Naive thymus-derived CD4-positive, alpha-beta T cell (primary cell): ENCODE measurements around the gene RNF114. TPM values are rescaled to one million over a fixed set of nuclear protein-coding genes. Genes with fewer than 3 reads are reported as not detected.
A peak's percentile ranks its signal among the peaks of the same experiment; 100 is the strongest.
"Not testable (repeated sequence)": the region's sequence is repeated elsewhere in the genome, so short reads cannot be mapped to it uniquely, and the experiment has no call there.

Experiments used
- ATAC-seq: fragments of 150-1000 bp; cut with Tn5 transposase; 2 replicates; pipeline ENCODE4 v1.10.0; 2021; ENCODE audit warnings: mild to moderate bottlenecking, moderate library complexity
- CTCF ChIA-PET: fragments of 350-600 bp; sonication (Branson Sonifier 250); formaldehyde crosslinking; loops from one replicate; lab custom pipeline; 2021; ENCODE audit warnings: antibody characterized with exemption; lab: Charles Lee
- POLR2A ChIA-PET: fragments of 350-600 bp; sonication (Branson Sonifier 250); formaldehyde crosslinking; loops from one replicate; lab custom pipeline; 2021; ENCODE audit warnings: antibody characterized with exemption, inconsistent platforms; lab: Charles Lee
- DNase-seq, 9 donors: peaks; one replicate each; pipeline versions ENCODE4 v3.0.0 to v3.0.0-alpha.2; 2020 to 2022; ENCODE audit warnings: mixed read lengths in 1 of 9
- H3K27ac ChIP-seq: one replicate; pipeline ENCODE4 v1.7.0; 2013; ENCODE audit warnings: mild to moderate bottlenecking, low read depth, low read length, moderate library complexity
- H3K27me3 ChIP-seq, 2 donors: one replicate each; pipeline ENCODE4 v1.7.0; 2013; ENCODE audit warnings: low read length in 2 of 2, mild to moderate bottlenecking in 2 of 2, moderate library complexity in 2 of 2; ENCODE audit not compliant: control insufficient read depth in 2 of 2, insufficient read depth in 2 of 2
- H3K36me3 ChIP-seq, 3 experiments: 1 replicate in 2 of 3; 2 replicates in 1 of 3; pipeline ENCODE4 v1.7.0; 2013; ENCODE audit warnings: low read length in 3 of 3, mild to moderate bottlenecking in 3 of 3, moderate library complexity in 1 of 3; ENCODE audit not compliant: insufficient read depth in 3 of 3, control insufficient read depth in 2 of 3
- H3K4me1 ChIP-seq, 2 donors: one replicate each; pipeline ENCODE4 v1.7.0; 2013; ENCODE audit warnings: low read length in 2 of 2, mild to moderate bottlenecking in 2 of 2, moderate library complexity in 1 of 2; ENCODE audit not compliant: control insufficient read depth in 2 of 2, insufficient read depth in 2 of 2
- H3K4me3 ChIP-seq: 2 replicates; pipeline ENCODE4 v1.7.0; 2013; ENCODE audit warnings: mild to moderate bottlenecking, low read length
- H3K9me3 ChIP-seq, 3 experiments: 1 replicate in 2 of 3; 2 replicates in 1 of 3; pipeline ENCODE4 v1.7.0; 2013; ENCODE audit warnings: low read length in 3 of 3; ENCODE audit not compliant: control insufficient read depth in 2 of 3
- H3K27ac Mint-ChIP-seq, 9 donors: one replicate each; pipeline ENCODE4 v1.8.0; 2020 to 2022; ENCODE audit warnings: mixed read lengths in 9 of 9, mild to moderate bottlenecking in 8 of 9, moderate library complexity in 5 of 9, inconsistent platforms in 2 of 9
- H3K27me3 Mint-ChIP-seq, 5 donors: one replicate each; pipeline ENCODE4 v1.8.0; 2021 to 2022; ENCODE audit warnings: mixed read lengths in 5 of 5, mild to moderate bottlenecking in 1 of 5
- H3K36me3 Mint-ChIP-seq, 5 donors: one replicate each; pipeline ENCODE4 v1.8.0; 2020 to 2022; ENCODE audit warnings: mixed read lengths in 5 of 5, mild to moderate bottlenecking in 3 of 5, inconsistent platforms in 1 of 5
- H3K4me1 Mint-ChIP-seq, 7 donors: one replicate each; pipeline ENCODE4 v1.8.0; 2020 to 2022; ENCODE audit warnings: mixed read lengths in 7 of 7, mild to moderate bottlenecking in 3 of 7, inconsistent platforms in 1 of 7
- H3K4me3 Mint-ChIP-seq, 10 donors: one replicate each; pipeline ENCODE4 v1.8.0; 2020 to 2022; ENCODE audit warnings: mild to moderate bottlenecking in 10 of 10, mixed read lengths in 10 of 10, moderate library complexity in 6 of 10, inconsistent platforms in 2 of 10
- H3K9me3 Mint-ChIP-seq, 11 donors: one replicate each; pipeline ENCODE4 v1.8.0; 2020 to 2022; ENCODE audit warnings: mixed read lengths in 11 of 11, mild to moderate bottlenecking in 4 of 11, inconsistent platforms in 1 of 11, moderate library complexity in 1 of 11
- intact Hi-C, 2 donors: fragments of 100-400 bp; cut with micrococcal nuclease; formaldehyde crosslinking; loops; one replicate each; pipeline ENCODE4 v1.15.1; 2023
- polyA plus RNA-seq, 2 donors: library from polyadenylated mRNA; unstranded; fragments of 300-500 nt; fragmentation: Illumina TruSeq; gene quantifications; one replicate each; pipeline ENCODE4 v1.2.3, GENCODE V29; 2021
- total RNA-seq, 6 experiments: library from RNA in 5 of 6; stranded (reverse) in 5 of 6; gene quantifications; 1 replicate in 5 of 6; 2 replicates in 1 of 6; pipeline ENCODE4 v1.2.3 and lab custom pipeline; 2021 to 2026

Gene RNF114
- total and polyA plus RNA-seq, 7 experiments from 2014 or later = 67.1 to 143 (median 106) TPM

DNA sequence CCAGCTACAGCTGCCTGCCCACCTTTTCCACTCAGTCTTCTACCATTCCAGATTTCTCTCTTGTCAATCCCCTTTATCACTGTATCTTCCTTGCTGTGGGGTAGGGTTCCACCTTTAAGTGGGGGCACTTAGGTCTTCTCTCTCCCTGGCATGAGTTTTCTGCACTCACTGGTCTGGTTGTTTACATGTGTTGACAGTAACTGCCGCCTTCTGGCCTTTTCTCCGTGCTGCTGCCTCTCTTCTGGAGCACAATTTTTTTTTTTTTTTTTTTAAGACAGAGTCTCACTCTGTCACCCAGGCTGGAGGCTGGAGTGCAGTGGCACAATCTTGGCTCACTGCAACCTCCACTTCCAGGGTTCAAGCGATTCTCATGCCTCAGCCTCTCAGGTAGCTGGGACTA lies 12.0 kb downstream of the RNF114 start:
- H3K9me3 ChIP-seq = no peaks in the 10 kb centered on the region
- ATAC-seq = no peak
- DNase-seq = no peak
- ChIA-PET CTCF (no interaction called here), POLR2A (no interaction called here)
- H3K4me3 ChIP-seq = no peak overlapping the region
- Mint-ChIP-seq H3K4me1 (peaks cover 6 to 20% (median 15%) of the 10 kb centered on the region in 7 donors), H3K36me3 (peaks cover 15 to 59% (median 34%) of the 10 kb centered on the region in 5 donors), H3K9me3 (no peaks in the 10 kb centered on the region), H3K4me3 (no peak overlapping the region), H3K27ac (peak overlapping the region in 3 of 9 donors; percentile 36 to 82 (median 55)), H3K27me3 (no peaks in the 10 kb centered on the region)
- no peaks in the 10 kb centered on the region for H3K4me1 ChIP-seq
- H3K27me3 ChIP-seq = no peaks in the 10 kb centered on the region
- H3K36me3 ChIP-seq = peaks cover 14 to 87% (median 31%) of the 10 kb centered on the region in 3 experiments
- intact Hi-C loops = no loop called here
- no peak overlapping the region for H3K27ac ChIP-seq

DNA sequence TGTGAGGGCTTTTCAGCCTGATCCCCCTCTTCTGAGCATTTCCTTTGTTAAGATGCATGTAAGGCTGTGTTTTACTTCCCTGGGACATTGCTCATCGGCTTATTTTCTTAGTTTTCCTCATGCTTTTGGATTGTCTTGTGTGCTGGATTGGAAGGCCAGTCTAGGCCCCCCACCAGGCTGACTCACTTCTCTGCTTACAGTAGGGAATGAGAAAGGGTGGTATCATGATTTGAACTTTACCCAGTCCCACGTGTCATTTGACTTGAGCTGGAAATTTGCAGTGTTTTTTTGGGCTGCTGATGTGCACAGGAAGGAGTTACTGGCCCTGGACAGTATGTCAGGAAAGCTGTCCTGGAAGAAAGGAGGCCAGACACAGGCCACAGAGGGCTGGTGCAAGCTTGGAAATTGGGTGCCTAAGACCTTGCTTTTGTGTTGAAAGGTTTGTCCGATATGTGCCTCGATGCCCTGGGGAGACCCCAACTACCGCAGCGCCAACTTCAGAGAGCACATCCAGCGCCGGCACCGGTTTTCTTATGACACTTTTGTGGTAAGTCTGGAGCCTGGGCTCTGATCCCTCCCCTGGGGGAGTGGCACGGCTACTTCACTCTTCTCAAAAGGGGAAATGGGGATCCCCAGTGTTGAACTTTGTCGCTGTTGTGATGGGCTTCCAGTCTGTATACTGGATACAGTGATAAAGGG lies 12.8 kb downstream of the RNF114 start:
- CTCF ChIA-PET = no interaction called here
- no peak overlapping the region for H3K27ac ChIP-seq

DNA sequence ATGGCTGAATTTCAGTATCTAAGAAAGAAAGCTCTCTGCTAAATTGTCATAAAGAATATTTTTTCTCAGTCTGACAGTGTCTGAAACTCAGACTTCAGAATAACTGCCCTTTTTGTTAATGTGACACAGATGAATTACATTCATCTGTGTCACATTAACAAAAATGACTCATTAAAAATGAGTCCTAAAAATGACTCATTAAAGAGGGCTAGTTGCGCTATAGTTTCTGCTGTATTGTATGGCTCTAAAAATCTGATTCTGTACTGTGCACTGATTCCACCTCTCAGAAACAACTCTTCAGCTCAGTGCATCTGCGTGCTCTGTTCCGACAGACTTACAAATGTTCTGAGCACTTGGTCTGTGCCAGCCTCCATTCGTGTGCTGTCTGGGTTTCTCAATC lies 15.0 kb downstream of the RNF114 start:
- no peak overlapping the region for H3K27ac Mint-ChIP-seq
- intact Hi-C loops = no loop called here
- ChIA-PET POLR2A (no interaction called here), CTCF (no interaction called here)
- no peaks in the 10 kb centered on the region for H3K27me3 Mint-ChIP-seq
- no peaks in the 10 kb centered on the region for H3K9me3 Mint-ChIP-seq
- H3K4me3 Mint-ChIP-seq = no peak overlapping the region
- H3K4me1 Mint-ChIP-seq = peaks cover 0 to 14% (median 7%) of the 10 kb centered on the region in 7 donors
- Histone ChIP-seq H3K27me3 (no peaks in the 10 kb centered on the region), H3K27ac (no peak overlapping the region), H3K4me3 (no peak overlapping the region), H3K9me3 (no peaks in the 10 kb centered on the region), H3K36me3 (peaks cover 14 to 95% (median 33%) of the 10 kb centered on the region in 3 experiments), H3K4me1 (no peaks in the 10 kb centered on the region)
- no peak for DNase-seq
- peaks cover 17 to 59% (median 41%) of the 10 kb centered on the region in 5 donors for H3K36me3 Mint-ChIP-seq
- no peak for ATAC-seq

More for the DNA sequence above, 12.8 kb downstream of the RNF114 start:
- Histone ChIP-seq H3K9me3 (no peaks in the 10 kb centered on the region), H3K4me3 (no peak overlapping the region), H3K36me3 (peaks cover 14 to 92% (median 33%) of the 10 kb centered on the region in 3 experiments), H3K27me3 (no peaks in the 10 kb centered on the region), H3K4me1 (no peaks in the 10 kb centered on the region)
- H3K9me3 Mint-ChIP-seq = no peaks in the 10 kb centered on the region
- H3K4me1 Mint-ChIP-seq = peaks cover 5 to 19% (median 14%) of the 10 kb centered on the region in 7 donors
- DNase-seq (no peak), ATAC-seq (no peak)
- intact Hi-C loops = no loop called here
- peak overlapping the region in 3 of 9 donors; percentile 28 to 50 (median 30) for H3K27ac Mint-ChIP-seq
- H3K36me3 Mint-ChIP-seq = peaks cover 15 to 62% (median 34%) of the 10 kb centered on the region in 5 donors
- POLR2A ChIA-PET = no interaction called here
- no peaks in the 10 kb centered on the region for H3K27me3 Mint-ChIP-seq
- H3K4me3 Mint-ChIP-seq = no peak overlapping the region

DNA sequence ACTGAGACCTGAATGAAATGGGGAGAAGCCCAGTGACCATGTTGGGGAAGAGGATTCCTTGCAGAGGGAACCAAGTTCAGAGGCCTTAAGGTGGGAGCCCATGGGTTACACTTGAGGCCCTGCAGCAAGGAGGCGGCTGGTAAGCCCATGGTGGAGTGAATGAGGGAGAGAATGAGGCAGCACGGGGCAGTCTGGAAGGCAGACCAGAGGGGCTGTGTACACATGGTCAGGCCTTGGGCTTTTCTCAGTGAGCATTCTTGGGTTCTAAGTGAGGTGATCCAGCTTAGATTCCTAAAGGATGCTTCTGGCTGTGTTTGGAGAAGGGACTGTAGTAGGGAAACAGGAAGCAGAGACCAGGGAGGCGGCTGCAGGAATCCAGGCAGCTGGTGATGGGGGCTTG lies 19.0 kb downstream of the RNF114 start:
- Mint-ChIP-seq H3K27ac (peak overlapping the region in 1 of 9 donors; percentile 26), H3K9me3 (no peaks in the 10 kb centered on the region), H3K27me3 (no peaks in the 10 kb centered on the region), H3K4me3 (no peak overlapping the region), H3K4me1 (peaks cover 0 to 5% (median 0%) of the 10 kb centered on the region in 7 donors), H3K36me3 (peaks cover 6 to 48% (median 30%) of the 10 kb centered on the region in 5 donors)
- ATAC-seq (no peak), DNase-seq (no peak)
- no peaks in the 10 kb centered on the region for H3K9me3 ChIP-seq
- no peak overlapping the region for H3K27ac ChIP-seq
- H3K4me1 ChIP-seq = no peaks in the 10 kb centered on the region
- peaks cover 0 to 70% (median 21%) of the 10 kb centered on the region in 3 experiments for H3K36me3 ChIP-seq
- intact Hi-C loops = no loop called here
- H3K4me3 ChIP-seq = no peak overlapping the region
- no peaks in the 10 kb centered on the region for H3K27me3 ChIP-seq
- ChIA-PET CTCF (no interaction called here), POLR2A (no interaction called here)

DNA sequence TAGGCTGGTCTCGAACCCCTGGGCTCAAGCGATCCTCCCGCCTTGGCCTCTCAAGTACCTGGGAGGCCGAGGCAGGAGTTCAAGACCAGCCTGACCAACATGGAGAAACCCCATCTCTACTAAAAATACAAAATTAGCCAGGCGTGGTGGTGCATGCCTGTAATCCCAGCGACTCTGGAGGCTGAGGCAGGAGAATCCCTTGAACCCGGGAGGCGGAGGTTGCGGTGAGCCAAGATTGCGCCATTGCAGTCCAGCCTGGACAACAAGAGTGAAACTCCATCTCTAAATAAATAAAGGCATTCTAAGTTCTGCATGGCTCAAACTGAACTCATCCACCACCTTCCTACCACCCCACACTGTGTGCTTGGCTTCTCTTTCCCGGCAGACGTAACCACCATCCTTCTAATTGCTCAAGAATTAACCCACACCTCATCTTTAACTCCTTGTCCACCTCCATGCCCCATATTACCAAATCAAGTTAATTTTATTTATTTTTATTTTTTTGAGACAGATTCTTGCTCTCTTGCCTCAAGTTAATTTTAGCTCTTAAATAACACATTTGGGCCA lies 19.7 kb downstream of the RNF114 start:
- CTCF ChIA-PET, intact Hi-C loops, H3K27ac ChIP-seq, POLR2A ChIA-PET, H3K9me3 ChIP-seq, H3K4me1 Mint-ChIP-seq, DNase-seq, H3K27me3 ChIP-seq, H3K4me1 ChIP-seq, H3K27me3 Mint-ChIP-seq, ATAC-seq, H3K27ac Mint-ChIP-seq, H3K4me3 Mint-ChIP-seq, H3K9me3 Mint-ChIP-seq, H3K4me3 ChIP-seq: not testable (repeated sequence)
- peaks cover 6 to 44% (median 30%) of the 10 kb centered on the region in 5 donors for H3K36me3 Mint-ChIP-seq
- H3K36me3 ChIP-seq = peaks cover 0 to 62% (median 17%) of the 10 kb centered on the region in 3 experiments

DNA sequence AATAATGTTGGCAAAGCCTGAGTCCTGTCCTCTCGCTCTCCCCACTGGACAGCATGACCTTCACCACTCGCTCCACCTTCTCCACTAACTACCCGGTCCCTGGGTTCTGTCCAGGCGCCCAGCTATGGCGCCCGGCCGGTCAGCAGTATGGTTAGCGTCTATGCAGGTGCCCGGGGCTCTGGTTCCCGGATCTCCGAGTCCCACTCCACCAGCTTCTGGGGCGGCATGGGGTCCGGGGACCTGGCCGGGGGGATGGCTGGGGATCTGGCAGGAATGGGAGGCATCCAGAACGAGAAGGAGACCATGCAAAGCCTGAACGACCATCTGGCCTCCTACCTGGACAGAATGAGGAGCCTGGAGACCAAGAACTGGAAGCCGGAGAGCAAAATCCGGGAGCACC lies 20.5 kb downstream of the RNF114 start:
- H3K27ac ChIP-seq = no peak overlapping the region
- intact Hi-C loops = no loop called here
- no peaks in the 10 kb centered on the region for H3K27me3 ChIP-seq
- Mint-ChIP-seq H3K9me3 (no peaks in the 10 kb centered on the region), H3K27me3 (no peaks in the 10 kb centered on the region), H3K36me3 (peaks cover 6 to 44% (median 31%) of the 10 kb centered on the region in 5 donors), H3K27ac (peak overlapping the region in 1 of 9 donors; percentile 9), H3K4me3 (no peak overlapping the region), H3K4me1 (peaks cover 0 to 5% (median 0%) of the 10 kb centered on the region in 7 donors)
- no peaks in the 10 kb centered on the region for H3K4me1 ChIP-seq
- ChIA-PET POLR2A (no interaction called here), CTCF (interaction anchor here (0.9 kb wide), 1 partner anchor 23 kb away, joined by 3 read pairs; no protein-coding TSS in a partner anchor)
- H3K4me3 ChIP-seq = no peak overlapping the region
- ATAC-seq (no peak), DNase-seq (no peak)
- H3K36me3 ChIP-seq = peaks cover 0 to 55% (median 17%) of the 10 kb centered on the region in 3 experiments
- no peaks in the 10 kb centered on the region for H3K9me3 ChIP-seq
